Thyroid gland (tissue), 4 donors: ENCODE data around the gene DOCK1. TPM values are rescaled to one million over a fixed set of nuclear protein-coding genes. Genes with fewer than 3 reads are reported as not detected.

ENCODE experiments used
- DNase-seq, 2 donors: peaks; one replicate each; pipeline ENCODE4 v3.0.0-alpha.2; 2019
- H3K27ac ChIP-seq, 3 donors: fragments of 200-600 bp; sonication (generic); 1 replicate in 2 of 3; 2 replicates in 1 of 3; pipeline ENCODE4 v1.5.1; 2016 to 2019; ENCODE audit warnings: mild to moderate bottlenecking in 1 of 3, moderate library complexity in 1 of 3
- H3K27me3 ChIP-seq: fragments of 200-600 bp; sonication (generic); one replicate; pipeline ENCODE4 v1.5.1; 2019
- H3K36me3 ChIP-seq, 2 donors: fragments of 200-600 bp; sonication (generic); one replicate each; pipeline ENCODE4 v1.5.1; 2016 to 2019
- H3K4me1 ChIP-seq, 2 donors: fragments of 200-600 bp; sonication (generic); one replicate each; pipeline ENCODE4 v1.5.1; 2017 to 2019
- H3K4me3 ChIP-seq, 3 donors: fragments of 200-600 bp; sonication (generic); replicated peaks in 1 of 3; 1 replicate in 2 of 3; 2 replicates in 1 of 3; pipeline ENCODE4 v1.5.1; 2016; ENCODE audit warnings: mild to moderate bottlenecking in 1 of 3
- H3K9me3 ChIP-seq: fragments of 200-600 bp; sonication (generic); one replicate; pipeline ENCODE4 v1.5.1; 2017
- CTCF ChIP-seq, 6 experiments: fragments of 200-600 bp in 3 of 6; fragments of 450-650 bp in 3 of 6; sonication (generic) in 3 of 6; IDR thresholded peaks; one replicate each; pipeline ENCODE4 v1.5.1; 2016 to 2019; ENCODE audit warnings: antibody characterized with exemption in 6 of 6, mild to moderate bottlenecking in 2 of 6, inconsistent platforms in 1 of 6, moderate library complexity in 1 of 6
- POLR2A ChIP-seq, 2 donors: fragments of 450-650 bp; IDR thresholded peaks; one replicate each; pipeline ENCODE4 v1.6.1; 2017; ENCODE audit warnings: antibody characterized with exemption in 2 of 2, mild to moderate bottlenecking in 2 of 2, moderate library complexity in 1 of 2
- WGBS, 2 donors: methylation state at CpG; one replicate each; pipeline ENCODE4 v1.1.5; 2017; 5-methylcytosine and 5-hydroxymethylcytosine counted together
- intact Hi-C: fragments of 100-400 bp; cut with DNase I; formaldehyde crosslinking; loops from one replicate; pipeline ENCODE4 v1.15.1; 2023
- total RNA-seq, 4 donors: library from RNA; depleted of rRNA; stranded (reverse); fragments of >200 nt; gene quantifications; one replicate each; pipeline ENCODE4 v1.2.3, GENCODE V29; 2016

Gene DOCK1
- total RNA-seq, 4 donors from 2014 or later: 89.7 to 217 (median 112) TPM

GRCh38 chr10:127200646-127201045 lies 295.4 kb downstream of the DOCK1 start:
- H3K9me3 ChIP-seq: no peaks in the 10 kb centered on the region
- DNase-seq: no peak
- H3K27me3 ChIP-seq: no peaks in the 10 kb centered on the region
- intact Hi-C loops: no loop called here
- no peak for TF ChIP-seq POLR2A (IDR thresholded peaks at IDR 0.05)
- TF ChIP-seq CTCF (IDR thresholded peaks at IDR 0.05): no peak
- WGBS, 2 donors: 96 to 97% methylated on average over 8 of the region's 8 CpGs
- peaks cover 0 to 7% of the 10 kb centered on the region in 2 donors for H3K4me1 ChIP-seq
- H3K27ac ChIP-seq: no peak overlapping the region
- no peak overlapping the region for H3K4me3 ChIP-seq
- no peaks in the 10 kb centered on the region for H3K36me3 ChIP-seq

GRCh38 chr10:127203067-127203466 lies 297.8 kb downstream of the DOCK1 start:
- WGBS, 2 donors: 93 to 97% methylated on average over 7 of the region's 7 CpGs
- H3K9me3 ChIP-seq: no peaks in the 10 kb centered on the region
- TF ChIP-seq CTCF (IDR thresholded peaks at IDR 0.05) (no peak), POLR2A (IDR thresholded peaks at IDR 0.05) (no peak)

GRCh38 chr10:127207081-127207480 lies 301.9 kb downstream of the DOCK1 start:
- no peak for TF ChIP-seq CTCF (IDR thresholded peaks at IDR 0.05)
- no peak for TF ChIP-seq POLR2A (IDR thresholded peaks at IDR 0.05)
- Histone ChIP-seq H3K4me3 (no peak overlapping the region), H3K9me3 (no peaks in the 10 kb centered on the region), H3K27ac (no peak overlapping the region), H3K36me3 (no peaks in the 10 kb centered on the region), H3K27me3 (no peaks in the 10 kb centered on the region), H3K4me1 (no peaks in the 10 kb centered on the region)
- intact Hi-C loops: no loop called here
- WGBS, 2 donors: 94 to 96% methylated on average over 2 of the region's 2 CpGs
- DNase-seq: no peak

More at GRCh38 chr10:127203067-127203466, 297.8 kb downstream of the DOCK1 start:
- H3K4me1 ChIP-seq: no peaks in the 10 kb centered on the region
- intact Hi-C loops: no loop called here
- H3K36me3 ChIP-seq: no peaks in the 10 kb centered on the region
- no peaks in the 10 kb centered on the region for H3K27me3 ChIP-seq
- DNase-seq: no peak
- no peak overlapping the region for H3K27ac ChIP-seq
- H3K4me3 ChIP-seq: no peak overlapping the region

GRCh38 chr10:127210936-127211466 lies 305.8 kb downstream of the DOCK1 start:
- 88 to 90% methylated on average over 7 of the region's 7 CpGs for WGBS, 2 donors
- no peaks in the 10 kb centered on the region for H3K27me3 ChIP-seq
- H3K36me3 ChIP-seq: no peaks in the 10 kb centered on the region
- H3K4me3 ChIP-seq: no peak overlapping the region
- DNase-seq: no peak
- intact Hi-C loops: no loop called here
- H3K4me1 ChIP-seq: peaks cover 0 to 9% of the 10 kb centered on the region in 2 donors
- TF ChIP-seq CTCF (IDR thresholded peaks at IDR 0.05) (no peak), POLR2A (IDR thresholded peaks at IDR 0.05) (no peak)
- H3K27ac ChIP-seq: no peak overlapping the region
- no peaks in the 10 kb centered on the region for H3K9me3 ChIP-seq

- WGBS, 2 donors: 57 to 69% methylated on average over 4 of the region's 4 CpGs
- intact Hi-C loops: no loop called here
- H3K4me3 ChIP-seq: no peak overlapping the region
Measured at GRCh38 chr10:127215866-127216265, 310.6 kb downstream of the DOCK1 start.

More at GRCh38 chr10:127215866-127216265, 310.6 kb downstream of the DOCK1 start:
- Histone ChIP-seq H3K9me3 (no peaks in the 10 kb centered on the region), H3K4me1 (peaks cover 6 to 21% of the 10 kb centered on the region in 2 donors), H3K27ac (no peak overlapping the region), H3K27me3 (no peaks in the 10 kb centered on the region), H3K36me3 (no peaks in the 10 kb centered on the region)
- no peak for DNase-seq
- TF ChIP-seq POLR2A (IDR thresholded peaks at IDR 0.05): no peak
- no peak for TF ChIP-seq CTCF (IDR thresholded peaks at IDR 0.05)
